Mesothelial cell of epicardium (in vitro differentiated cells): ENCODE data around the gene PACS2. TPM values are rescaled to one million over a fixed set of nuclear protein-coding genes. Genes with fewer than 3 reads are reported as not detected.

Experiments
- DNase-seq, 2 experiments: peaks; one replicate each; pipeline ENCODE4 v3.0.0; 2021; ENCODE audit warnings: low spot score in 2 of 2; ENCODE audit not compliant: unreplicated experiment in 2 of 2
- H3K27ac Mint-ChIP-seq: 2 replicates; pipeline ENCODE4 v1.8.0; 2021; ENCODE audit warnings: mixed read lengths
- H3K27me3 Mint-ChIP-seq: 2 replicates; pipeline ENCODE4 v1.8.0; 2021; ENCODE audit warnings: low read depth, mixed read lengths
- H3K36me3 Mint-ChIP-seq: 2 replicates; pipeline ENCODE4 v1.8.0; 2021; ENCODE audit warnings: mixed read lengths
- H3K4me1 Mint-ChIP-seq: 2 replicates; pipeline ENCODE4 v1.8.0; 2021; ENCODE audit warnings: mixed read lengths
- H3K4me3 Mint-ChIP-seq: 2 replicates; pipeline ENCODE4 v1.8.0; 2021; ENCODE audit warnings: mild to moderate bottlenecking, moderate library complexity, mixed read lengths
- H3K9me3 Mint-ChIP-seq: 2 replicates; pipeline ENCODE4 v1.8.0; 2021; ENCODE audit warnings: mixed read lengths
- CTCF ChIP-seq: fragments of 200-600 bp; sonication (generic); IDR thresholded peaks from one replicate; pipeline ENCODE4 v1.5.0; 2021; ENCODE audit warnings: antibody characterized with exemption; ENCODE audit not compliant: unreplicated experiment
- total RNA-seq: library from RNA; stranded (reverse); gene quantifications from 3 replicates; pipeline ENCODE4 v1.2.1, GENCODE V29; 2021

PACS2 gene
- total RNA-seq, 1 donor from 2014 or later: 147 TPM

- TF ChIP-seq CTCF: no peak
Observed at GRCh38 chr14:105437723-105438500, 123.4 kb downstream of the PACS2 start.

GRCh38 chr14:105439179-105439578 is 124.6 kb downstream of the PACS2 start:
- no peak for DNase-seq
- H3K27ac Mint-ChIP-seq: no peak overlapping the region
- no peaks in the 10 kb centered on the region for H3K4me1 Mint-ChIP-seq
- no peak for TF ChIP-seq CTCF
- H3K9me3 Mint-ChIP-seq: peaks cover 13% of the 10 kb centered on the region
- no peaks in the 10 kb centered on the region for H3K27me3 Mint-ChIP-seq
- no peak overlapping the region for H3K4me3 Mint-ChIP-seq
- H3K36me3 Mint-ChIP-seq: peaks cover 14% of the 10 kb centered on the region

More at GRCh38 chr14:105437723-105438500, 123.4 kb downstream of the PACS2 start:
- no peak for DNase-seq
- Mint-ChIP-seq H3K4me1 (no peaks in the 10 kb centered on the region), H3K27ac (no peak overlapping the region), H3K9me3 (peaks cover 13% of the 10 kb centered on the region), H3K27me3 (no peaks in the 10 kb centered on the region), H3K36me3 (peaks cover 19% of the 10 kb centered on the region), H3K4me3 (no peak overlapping the region)

- Mint-ChIP-seq H3K4me3 (no peak overlapping the region), H3K4me1 (no peaks in the 10 kb centered on the region), H3K9me3 (peaks cover 11% of the 10 kb centered on the region), H3K27ac (no peak overlapping the region), H3K36me3 (peaks cover 11% of the 10 kb centered on the region), H3K27me3 (no peaks in the 10 kb centered on the region)
- TF ChIP-seq CTCF: no peak
- no peak for DNase-seq
Observed at GRCh38 chr14:105439710-105440553, 125.4 kb downstream of the PACS2 start.

- no peak overlapping the region for H3K4me3 Mint-ChIP-seq
- H3K9me3 Mint-ChIP-seq: peaks cover 6% of the 10 kb centered on the region
- TF ChIP-seq CTCF: no peak
- peaks cover 8% of the 10 kb centered on the region for H3K36me3 Mint-ChIP-seq
- no peaks in the 10 kb centered on the region for H3K4me1 Mint-ChIP-seq
- H3K27me3 Mint-ChIP-seq: no peaks in the 10 kb centered on the region
- no peak for DNase-seq
- no peak overlapping the region for H3K27ac Mint-ChIP-seq
Observed at GRCh38 chr14:105440554-105440900, 126.0 kb downstream of the PACS2 start.

- no peak for DNase-seq
- Mint-ChIP-seq H3K4me3 (no peak overlapping the region), H3K9me3 (peaks cover 4% of the 10 kb centered on the region), H3K36me3 (peaks cover 5% of the 10 kb centered on the region), H3K27me3 (no peaks in the 10 kb centered on the region), H3K27ac (no peak overlapping the region), H3K4me1 (no peaks in the 10 kb centered on the region)
- TF ChIP-seq CTCF: no peak
Observed at GRCh38 chr14:105440992-105441391, 126.4 kb downstream of the PACS2 start.
